ENCODE results near the gene TRPC4. TPM values are rescaled to one million over a fixed set of nuclear protein-coding genes. Genes with fewer than 3 reads are reported as not detected.

Gene TRPC4
- total RNA-seq, 1 experiment from 2014 or later: 0.10 TPM

DNA sequence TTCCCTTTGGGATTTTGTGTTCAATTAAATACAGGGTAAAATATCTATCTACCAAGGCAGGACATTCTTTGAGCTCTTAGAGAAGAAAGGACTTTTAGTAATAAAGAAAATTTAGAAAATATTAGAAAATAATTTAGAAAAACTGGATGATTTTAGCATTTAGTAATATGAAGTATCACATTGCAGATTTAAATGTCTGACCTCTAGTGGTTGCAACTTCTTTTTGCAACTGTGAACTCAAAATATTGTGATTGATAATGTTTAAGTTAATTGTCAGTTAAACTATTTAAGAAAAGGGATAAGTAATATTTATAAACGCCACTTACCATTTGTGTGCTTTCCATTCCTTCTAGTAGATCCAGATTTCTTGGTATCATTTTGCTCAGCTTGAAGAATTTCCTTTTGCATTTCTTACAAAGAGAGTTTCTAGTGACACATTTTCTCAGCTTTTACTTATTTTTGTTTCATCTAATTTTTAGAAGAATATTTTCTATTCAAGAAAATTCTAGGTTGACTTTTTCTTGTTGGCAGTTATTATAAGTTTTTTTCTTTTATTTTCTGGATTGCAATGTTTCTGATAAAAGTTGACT is 260.7 kb downstream of the TRPC4 start:
- DNase-seq (ENCODE audit: low read depth, low spot score): no peak
- intact Hi-C loops (cut with micrococcal nuclease; ENCODE audit: unreplicated experiment): loop anchor here (10.0 kb wide), 1 partner anchor 504 kb away; the partner anchor contains the start of gene CSNK1A1L

GRCh38 chr13:37602733-37603381 is 266.7 kb downstream of the TRPC4 start:
- Histone ChIP-seq H3K4me1 (ENCODE audit: control insufficient read depth, insufficient read depth, low read length) (no peaks in the 10 kb centered on the region), H3K4me3 (ENCODE audit: low read depth in 2 of 2, low read length in 2 of 2) (no peak overlapping the region), H3K27ac (ENCODE audit: low read length) (no peak overlapping the region), H3K36me3 (ENCODE audit: control insufficient read depth, insufficient read depth, low read length) (no peaks in the 10 kb centered on the region), H3K9me3 (ENCODE audit: control insufficient read depth, insufficient read depth, low read depth, low read length) (no peaks in the 10 kb centered on the region), H3K27me3 (ENCODE audit: control insufficient read depth, insufficient read depth, low read length) (no peaks in the 10 kb centered on the region)
- ChIA-PET CTCF (no interaction called here), POLR2A (no interaction called here)
- intact Hi-C loops (cut with micrococcal nuclease; ENCODE audit: unreplicated experiment) (loop anchor here (2.0 to 10.0 kb wide), 2 partner anchors 498 to 528 kb away; partner anchors contain the start of gene CSNK1A1L), in situ Hi-C loops (cut with HindIII; ENCODE audit: low pct_unique_long_range_greater_than_20kb, low sequenced_read_pairs) (no loop called here)
- DNase-seq (ENCODE audit: low read depth, low spot score) (no peak), ATAC-seq (no peak)
- BruUV-seq (replicated peaks): no TSS peak
- TF ChIP-seq SIN3A (IDR thresholded peaks at IDR 0.05; ENCODE audit: borderline replicate concordance, insufficient read depth, low read depth, low read length) (no peak), REST (IDR thresholded peaks at IDR 0.05; ENCODE audit: insufficient read depth in 1 of 2, low read depth in 2 of 2, low read length in 1 of 2) (no peak), CTCF (IDR thresholded peaks at IDR 0.05) (peak; percentile 38; the same call in 1 of the 2 replicates)

More for the DNA sequence above, 260.7 kb downstream of the TRPC4 start:
- no peak overlapping the region for H3K4me3 ChIP-seq (ENCODE audit: low read depth in 2 of 2, low read length in 2 of 2)
- H3K27ac ChIP-seq (ENCODE audit: low read length): no peak overlapping the region
- ChIA-PET CTCF (no interaction called here), POLR2A (no interaction called here)
- ATAC-seq: no peak
- BruUV-seq (replicated peaks): no TSS peak
- H3K4me1 ChIP-seq (ENCODE audit: control insufficient read depth, insufficient read depth, low read length): no peaks in the 10 kb centered on the region
- TF ChIP-seq SIN3A (IDR thresholded peaks at IDR 0.05; ENCODE audit: borderline replicate concordance, insufficient read depth, low read depth, low read length): no peak
- TF ChIP-seq CTCF (IDR thresholded peaks at IDR 0.05): peak; percentile 15; the same call in 1 of the 2 replicates
- no peak for TF ChIP-seq TCF7L2 (IDR thresholded peaks at IDR 0.05; ENCODE audit: low read depth, low read length)
- TF ChIP-seq POLR2AphosphoS5 (IDR thresholded peaks at IDR 0.05; ENCODE audit: low read depth, low read length): no peak
- TF ChIP-seq REST (IDR thresholded peaks at IDR 0.05; ENCODE audit: insufficient read depth in 1 of 2, low read depth in 2 of 2, low read length in 1 of 2): no peak
- no peaks in the 10 kb centered on the region for H3K9me3 ChIP-seq (ENCODE audit: control insufficient read depth, insufficient read depth, low read depth, low read length)
- no peaks in the 10 kb centered on the region for H3K27me3 ChIP-seq (ENCODE audit: control insufficient read depth, insufficient read depth, low read length)
- no peaks in the 10 kb centered on the region for H3K36me3 ChIP-seq (ENCODE audit: control insufficient read depth, insufficient read depth, low read length)
- in situ Hi-C loops (cut with HindIII; ENCODE audit: low pct_unique_long_range_greater_than_20kb, low sequenced_read_pairs): no loop called here
